Measurements from ENCODE around the gene KRTAP5-3.
"Not testable (repeated sequence)": the region's sequence is repeated elsewhere in the genome, so short reads cannot be mapped to it uniquely, and the experiment has no call there.

DNA sequence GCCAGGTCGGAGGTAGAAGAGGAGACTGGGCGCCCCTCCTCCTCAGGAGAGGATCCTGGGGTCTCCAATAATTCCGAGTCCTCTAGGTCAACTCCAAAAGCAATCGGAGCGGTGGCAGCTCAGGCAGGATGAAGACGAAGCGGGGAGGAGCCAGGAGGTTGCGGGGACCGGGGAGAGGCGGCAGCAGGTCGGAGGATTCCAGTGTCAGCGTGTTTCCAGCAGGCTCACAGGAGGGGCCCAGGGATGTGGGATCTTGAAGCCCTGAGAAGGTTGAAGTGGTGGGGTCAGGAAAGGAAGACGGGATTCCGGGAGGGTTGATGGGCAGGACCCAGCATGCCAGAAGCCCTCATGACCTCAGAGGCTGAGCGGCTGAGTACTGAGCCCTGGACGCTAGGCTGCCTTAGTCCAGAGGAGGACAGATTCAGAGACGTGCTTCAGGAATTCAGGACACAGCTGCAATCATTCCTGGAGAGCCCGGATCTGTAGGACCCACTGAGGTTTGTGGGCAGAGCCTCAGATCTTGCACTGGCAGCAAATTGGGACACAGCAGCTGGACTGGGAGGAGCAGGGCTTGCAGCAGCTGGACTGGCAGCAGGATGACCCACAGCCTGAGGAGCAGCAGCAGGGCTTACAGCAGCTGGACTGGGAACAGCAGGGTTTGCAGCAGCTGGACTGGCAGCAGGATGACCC is 962 bp downstream of the KRTAP5-3 start:
- TF ChIP-seq, protein P1, sequence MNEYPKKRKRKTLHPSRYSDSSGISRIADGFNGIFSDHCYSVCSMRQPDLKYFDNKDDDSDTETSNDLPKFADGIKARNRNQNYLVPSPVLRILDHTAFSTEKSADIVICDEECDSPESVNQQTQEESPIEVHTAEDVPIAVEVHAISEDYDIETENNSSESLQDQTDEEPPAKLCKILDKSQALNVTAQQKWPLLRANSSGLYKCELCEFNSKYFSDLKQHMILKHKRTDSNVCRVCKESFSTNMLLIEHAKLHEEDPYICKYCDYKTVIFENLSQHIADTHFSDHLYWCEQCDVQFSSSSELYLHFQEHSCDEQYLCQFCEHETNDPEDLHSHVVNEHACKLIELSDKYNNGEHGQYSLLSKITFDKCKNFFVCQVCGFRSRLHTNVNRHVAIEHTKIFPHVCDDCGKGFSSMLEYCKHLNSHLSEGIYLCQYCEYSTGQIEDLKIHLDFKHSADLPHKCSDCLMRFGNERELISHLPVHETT (tag by site-specific recombination; IDR thresholded peaks at IDR 0.05) = not testable (repeated sequence)
- not testable (repeated sequence) for TF ChIP-seq ZNF10 (tag by site-specific recombination; IDR thresholded peaks at IDR 0.05)

Data from HEK293 (cell line).